Activated naive CD4-positive, alpha-beta T cell treated with anti-CD3 and anti-CD28 coated beads, Interleukin-2, amount 50 U/mL, for 24 hours (primary cell): ENCODE measurements around the gene GAD2.
A peak's percentile ranks its signal among the peaks of the same experiment; 100 is the strongest.

ENCODE experiments used
- H3K27ac Mint-ChIP-seq: one replicate; pipeline ENCODE4 v1.8.0; 2021; ENCODE audit warnings: mild to moderate bottlenecking, mixed read lengths
- H3K27me3 Mint-ChIP-seq: one replicate; pipeline ENCODE4 v1.8.0; 2021; ENCODE audit warnings: mixed read lengths
- H3K36me3 Mint-ChIP-seq: one replicate; pipeline ENCODE4 v1.8.0; 2021; ENCODE audit warnings: mixed read lengths
- H3K4me1 Mint-ChIP-seq: one replicate; pipeline ENCODE4 v1.8.0; 2021; ENCODE audit warnings: mixed read lengths
- H3K4me3 Mint-ChIP-seq: one replicate; pipeline ENCODE4 v1.8.0; 2021; ENCODE audit warnings: mild to moderate bottlenecking, mixed read lengths
- H3K9me3 Mint-ChIP-seq: one replicate; pipeline ENCODE4 v1.8.0; 2021; ENCODE audit warnings: mixed read lengths

Gene GAD2

DNA sequence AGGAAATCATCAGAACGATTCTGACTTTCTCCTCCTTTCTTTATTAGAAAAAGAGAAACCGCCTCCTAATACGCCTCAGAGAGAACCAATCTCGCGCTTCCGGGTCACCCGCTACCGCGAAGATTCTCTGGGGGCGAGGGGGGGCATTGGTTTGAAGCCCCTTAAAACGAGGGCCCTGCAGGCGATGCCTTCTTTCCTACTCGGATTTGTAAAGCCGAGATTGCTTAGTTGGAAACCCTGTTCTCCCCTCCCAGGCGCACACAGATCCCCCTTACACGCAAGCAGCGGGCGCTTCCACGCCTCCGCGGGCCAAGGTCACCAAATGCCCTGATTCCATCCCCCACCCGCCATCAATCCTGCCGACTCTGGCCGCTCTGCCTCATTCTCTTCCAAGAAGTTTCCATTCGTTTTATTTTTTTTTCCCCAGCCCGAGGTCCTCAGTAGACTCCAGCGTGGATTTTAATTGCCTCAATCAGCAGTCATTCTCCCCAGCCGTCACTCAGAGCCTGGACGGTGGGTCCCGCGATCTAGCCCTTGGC lies 1.1 kb upstream of the GAD2 start:
- Mint-ChIP-seq H3K36me3 (no peaks in the 10 kb centered on the region), H3K4me1 (peaks cover 28% of the 10 kb centered on the region), H3K4me3 (peak overlapping the region; percentile 76), H3K27ac (no peak overlapping the region), H3K27me3 (peaks cover 55% of the 10 kb centered on the region), H3K9me3 (no peaks in the 10 kb centered on the region)

DNA sequence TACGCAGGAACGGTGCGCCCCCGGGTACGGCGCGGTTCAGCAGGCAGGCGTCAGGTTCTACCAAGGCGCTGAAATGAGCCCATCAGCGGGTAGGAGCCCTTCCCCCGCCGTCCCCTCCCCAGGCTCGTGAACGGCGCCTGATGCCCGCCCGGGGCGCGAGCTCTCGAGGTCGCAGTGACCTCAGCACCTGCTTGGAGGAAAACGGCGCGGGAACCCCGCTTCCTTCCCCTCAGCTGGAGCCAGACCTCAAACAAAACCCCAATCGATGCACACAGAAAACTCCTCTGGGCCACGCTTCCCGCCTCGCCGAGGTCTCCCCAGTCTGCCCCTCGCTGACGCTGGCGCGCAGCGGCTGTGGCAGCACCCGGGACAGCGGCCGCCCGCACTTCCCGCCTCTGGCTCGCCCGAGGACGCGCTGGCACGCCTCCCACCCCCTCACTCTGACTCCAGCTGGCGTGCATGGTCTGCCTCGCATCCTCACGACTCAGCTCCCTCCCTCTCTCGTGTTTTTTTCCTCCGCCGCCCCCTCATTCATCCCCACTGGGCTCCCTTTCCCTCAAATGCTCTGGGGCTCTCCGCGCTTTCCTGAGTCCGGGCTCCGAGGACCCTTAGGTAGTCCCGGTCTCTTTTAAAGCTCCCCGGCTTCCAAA lies 514 bp upstream of the GAD2 start:
- Mint-ChIP-seq H3K4me3 (peak overlapping the region; percentile 76), H3K36me3 (no peaks in the 10 kb centered on the region), H3K27ac (no peak overlapping the region), H3K4me1 (peaks cover 28% of the 10 kb centered on the region), H3K9me3 (no peaks in the 10 kb centered on the region), H3K27me3 (peaks cover 60% of the 10 kb centered on the region)

DNA sequence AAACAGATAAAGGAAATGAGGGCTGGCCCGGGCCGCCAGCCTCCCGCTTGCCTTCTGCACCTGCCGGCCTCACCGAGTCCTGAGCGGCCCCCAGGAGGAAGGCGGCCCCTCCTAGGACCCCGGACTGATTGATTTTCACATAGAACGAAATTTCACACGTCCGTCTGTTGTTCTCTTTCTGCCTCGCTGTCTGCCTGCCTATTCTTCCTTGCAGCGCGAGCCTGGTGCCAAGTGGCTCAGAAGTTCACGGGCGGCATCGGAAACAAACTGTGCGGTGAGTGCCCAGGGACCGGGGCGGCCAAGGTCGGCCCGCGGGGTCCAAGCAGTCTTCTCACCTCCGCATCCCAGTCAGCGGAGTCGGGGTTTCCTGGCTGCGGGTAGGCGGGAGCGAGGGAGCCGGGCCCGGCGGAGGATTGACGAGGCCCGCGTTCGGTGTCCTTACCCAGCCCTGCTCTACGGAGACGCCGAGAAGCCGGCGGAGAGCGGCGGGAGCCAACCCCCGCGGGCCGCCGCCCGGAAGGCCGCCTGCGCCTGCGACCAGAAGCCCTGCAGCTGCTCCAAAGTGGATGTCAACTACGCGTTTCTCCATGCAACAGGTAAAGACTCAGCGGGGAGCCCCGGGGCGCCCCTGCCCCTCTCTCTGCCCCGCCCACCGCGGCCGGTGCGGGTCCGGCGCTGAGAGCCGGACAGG lies 967 bp downstream of the GAD2 start:
- peaks cover 67% of the 10 kb centered on the region for H3K27me3 Mint-ChIP-seq
- H3K36me3 Mint-ChIP-seq = no peaks in the 10 kb centered on the region
- peak overlapping the region; percentile 45 for H3K4me3 Mint-ChIP-seq
- H3K9me3 Mint-ChIP-seq = no peaks in the 10 kb centered on the region
- H3K4me1 Mint-ChIP-seq = peaks cover 28% of the 10 kb centered on the region
- H3K27ac Mint-ChIP-seq = no peak overlapping the region

DNA sequence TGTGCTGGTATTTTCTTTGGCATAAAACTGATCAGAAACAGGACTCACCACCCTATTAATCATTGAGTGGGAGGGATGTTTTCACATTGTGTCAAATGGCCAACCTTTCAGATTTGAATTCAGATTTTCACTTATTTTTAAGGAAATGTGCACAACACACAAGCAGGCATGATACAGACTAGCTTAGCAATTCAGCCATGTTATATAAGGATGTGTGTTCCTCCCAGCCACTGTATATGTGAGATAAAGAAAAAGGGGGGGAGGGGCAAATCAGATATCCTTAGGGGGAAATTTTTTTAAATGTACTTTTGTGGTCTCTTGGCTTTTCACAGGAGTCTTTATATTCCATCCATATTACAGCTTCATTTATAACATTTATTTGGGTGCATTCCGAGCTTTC lies 3.1 kb downstream of the GAD2 start:
- no peaks in the 10 kb centered on the region for H3K36me3 Mint-ChIP-seq
- H3K4me3 Mint-ChIP-seq = no peak overlapping the region
- peaks cover 68% of the 10 kb centered on the region for H3K27me3 Mint-ChIP-seq
- H3K27ac Mint-ChIP-seq = no peak overlapping the region
- H3K9me3 Mint-ChIP-seq = no peaks in the 10 kb centered on the region
- peaks cover 24% of the 10 kb centered on the region for H3K4me1 Mint-ChIP-seq

DNA sequence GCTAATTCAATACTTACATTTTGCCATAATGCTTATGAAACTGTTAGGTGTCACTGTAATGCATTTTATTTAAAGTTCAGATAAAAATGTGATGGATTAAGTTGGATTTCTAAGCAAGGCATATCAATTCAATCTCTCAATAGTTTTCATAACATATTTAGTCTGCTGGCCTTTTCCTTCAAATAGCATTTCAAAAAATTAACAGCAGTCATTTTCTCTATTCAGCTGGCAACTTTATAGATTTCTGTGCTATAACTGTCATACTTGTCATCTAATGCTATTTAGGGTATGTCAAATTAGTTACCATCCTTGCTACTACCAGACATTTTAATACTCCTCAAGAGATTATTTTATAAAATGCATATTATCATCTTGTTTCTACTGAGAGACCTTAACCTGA lies 4.3 kb downstream of the GAD2 start:
- Mint-ChIP-seq H3K4me1 (peaks cover 14% of the 10 kb centered on the region), H3K27me3 (peaks cover 65% of the 10 kb centered on the region), H3K36me3 (no peaks in the 10 kb centered on the region), H3K4me3 (no peak overlapping the region), H3K27ac (no peak overlapping the region), H3K9me3 (no peaks in the 10 kb centered on the region)

DNA sequence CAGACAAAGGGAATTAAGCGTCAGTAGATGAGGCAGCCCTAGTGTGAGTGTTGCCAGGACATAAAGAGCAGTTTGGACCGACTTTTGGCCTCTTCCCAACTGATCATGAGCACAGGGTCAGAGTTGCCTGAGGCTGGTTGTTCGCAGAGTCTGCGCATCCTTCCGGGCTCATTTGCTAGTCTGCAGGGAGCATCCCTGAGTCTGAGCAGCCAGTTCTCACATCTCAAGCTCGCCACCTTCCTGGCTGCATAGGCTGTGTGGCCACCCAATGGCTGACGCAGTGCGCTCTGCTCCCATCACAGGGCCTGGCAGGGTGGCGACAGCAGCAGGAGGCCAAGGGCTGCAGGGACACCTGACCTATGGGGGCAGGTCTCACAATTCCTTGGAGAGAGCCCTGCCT lies 5.0 kb downstream of the GAD2 start:
- Mint-ChIP-seq H3K9me3 (no peaks in the 10 kb centered on the region), H3K4me3 (no peak overlapping the region), H3K27me3 (peaks cover 65% of the 10 kb centered on the region), H3K27ac (no peak overlapping the region), H3K36me3 (no peaks in the 10 kb centered on the region), H3K4me1 (peaks cover 10% of the 10 kb centered on the region)

DNA sequence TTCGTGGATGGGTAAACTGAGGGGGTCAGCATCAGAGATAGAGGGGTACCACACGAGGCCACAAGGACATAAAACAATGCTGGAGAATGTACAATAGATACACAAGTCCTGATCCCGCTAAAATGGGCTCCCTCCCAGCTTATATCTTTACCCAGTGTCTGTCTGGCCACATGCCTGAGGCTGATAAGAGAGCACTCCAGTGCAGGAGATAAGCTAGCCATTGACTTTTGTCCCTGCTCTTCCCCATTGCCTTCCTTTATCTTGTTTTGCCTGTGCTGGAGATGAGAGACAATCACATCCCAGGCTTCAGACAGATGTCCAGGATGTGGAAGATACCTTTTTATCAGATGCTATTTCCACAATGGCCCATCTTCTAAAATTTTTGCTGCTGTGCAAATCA lies 6.0 kb downstream of the GAD2 start:
- H3K27ac Mint-ChIP-seq = no peak overlapping the region
- H3K4me3 Mint-ChIP-seq = no peak overlapping the region

DNA sequence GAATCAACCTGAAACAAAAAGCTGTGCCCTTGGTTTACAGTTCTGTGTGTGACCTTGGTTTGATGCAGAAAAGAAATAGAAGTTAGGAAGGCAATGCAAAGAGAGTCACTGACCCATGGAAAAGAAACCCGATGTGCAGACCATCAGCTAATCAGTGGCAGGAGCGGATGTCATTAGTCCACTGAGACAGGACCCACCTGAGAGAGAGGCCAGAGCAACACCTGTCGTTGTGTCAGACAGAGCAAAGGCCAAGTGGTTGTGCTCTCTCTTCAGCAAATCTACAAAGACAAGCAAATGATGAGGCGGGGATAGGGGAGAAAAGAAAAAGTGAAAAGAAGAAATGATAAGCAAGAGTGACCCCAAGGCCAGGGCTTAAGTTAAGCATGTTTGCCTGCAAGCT lies 8.7 kb downstream of the GAD2 start:
- H3K4me1 Mint-ChIP-seq = no peaks in the 10 kb centered on the region
- H3K9me3 Mint-ChIP-seq = no peaks in the 10 kb centered on the region
- H3K27ac Mint-ChIP-seq = no peak overlapping the region
- H3K36me3 Mint-ChIP-seq = no peaks in the 10 kb centered on the region
- peaks cover 50% of the 10 kb centered on the region for H3K27me3 Mint-ChIP-seq
- no peak overlapping the region for H3K4me3 Mint-ChIP-seq

More for the DNA sequence above, 6.0 kb downstream of the GAD2 start:
- no peaks in the 10 kb centered on the region for H3K9me3 Mint-ChIP-seq
- H3K27me3 Mint-ChIP-seq = peaks cover 59% of the 10 kb centered on the region
- H3K36me3 Mint-ChIP-seq = no peaks in the 10 kb centered on the region
- H3K4me1 Mint-ChIP-seq = peaks cover 5% of the 10 kb centered on the region

DNA sequence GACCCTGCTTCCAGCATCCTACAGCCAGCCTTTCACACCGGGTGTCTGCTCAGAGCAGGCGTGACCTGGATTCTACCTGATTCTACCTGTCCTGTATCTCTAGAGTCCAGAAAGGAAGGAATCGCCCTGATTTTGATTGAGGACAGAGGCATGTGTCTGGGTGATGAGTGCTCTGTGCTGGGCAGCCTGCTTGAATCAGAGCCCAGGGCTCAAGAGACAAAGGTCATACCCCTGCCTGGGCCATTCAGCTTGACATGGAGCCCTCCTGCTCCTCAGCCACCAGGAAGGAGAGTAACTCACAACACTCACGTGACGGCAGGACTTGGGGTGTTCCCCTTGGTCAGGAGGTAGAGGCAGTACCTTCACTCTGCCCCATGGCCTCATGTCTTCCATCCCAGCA lies 11.2 kb downstream of the GAD2 start:
- Mint-ChIP-seq H3K9me3 (no peaks in the 10 kb centered on the region), H3K4me3 (no peak overlapping the region), H3K27me3 (peaks cover 31% of the 10 kb centered on the region), H3K27ac (no peak overlapping the region), H3K36me3 (no peaks in the 10 kb centered on the region), H3K4me1 (no peaks in the 10 kb centered on the region)

DNA sequence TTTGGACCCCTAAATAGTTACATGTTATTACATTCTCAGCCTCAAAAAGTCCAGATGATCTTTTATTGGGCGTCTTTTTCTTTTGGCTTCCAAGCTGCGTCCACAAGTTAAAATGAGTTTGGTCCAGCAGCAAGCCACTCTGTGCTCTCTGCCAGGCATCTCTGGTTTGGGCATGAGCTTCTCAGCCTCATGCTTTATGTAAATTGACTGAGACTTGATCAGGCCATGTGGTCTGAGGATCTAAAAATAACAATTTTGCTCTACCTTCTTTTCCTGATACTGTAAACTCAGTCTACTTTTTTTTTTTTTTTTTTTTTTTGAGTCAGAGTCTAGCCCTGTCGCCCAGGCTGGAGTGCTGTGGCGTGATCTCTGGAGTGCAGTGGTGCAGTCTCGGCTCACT lies 15.6 kb downstream of the GAD2 start:
- no peak overlapping the region for H3K27ac Mint-ChIP-seq
- H3K4me1 Mint-ChIP-seq = no peaks in the 10 kb centered on the region
- H3K27me3 Mint-ChIP-seq = peaks cover 11% of the 10 kb centered on the region
- H3K4me3 Mint-ChIP-seq = no peak overlapping the region
- no peaks in the 10 kb centered on the region for H3K9me3 Mint-ChIP-seq
- no peaks in the 10 kb centered on the region for H3K36me3 Mint-ChIP-seq

DNA sequence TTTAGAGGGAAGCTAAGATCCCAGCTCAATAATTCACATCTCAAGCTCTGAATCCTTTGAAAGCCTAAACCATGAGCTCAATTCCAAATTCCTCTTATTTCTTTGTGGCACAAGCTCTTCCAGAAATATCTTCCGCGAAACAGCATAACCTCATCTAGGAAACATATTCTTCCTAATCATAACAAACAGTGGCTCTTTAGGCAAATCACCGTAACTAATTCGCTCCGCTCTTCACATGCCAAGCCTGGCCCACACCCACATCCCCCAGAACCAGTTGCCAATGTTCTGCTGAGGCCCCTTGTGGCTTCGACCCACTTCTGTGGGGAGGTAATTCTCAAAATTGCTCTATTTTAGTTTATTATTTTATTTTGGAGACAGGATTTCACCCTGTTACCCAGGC lies 19.2 kb downstream of the GAD2 start:
- peaks cover 5% of the 10 kb centered on the region for H3K27me3 Mint-ChIP-seq
- no peak overlapping the region for H3K27ac Mint-ChIP-seq
- H3K36me3 Mint-ChIP-seq = no peaks in the 10 kb centered on the region
- no peaks in the 10 kb centered on the region for H3K4me1 Mint-ChIP-seq
- H3K4me3 Mint-ChIP-seq = no peak overlapping the region
- no peaks in the 10 kb centered on the region for H3K9me3 Mint-ChIP-seq

DNA sequence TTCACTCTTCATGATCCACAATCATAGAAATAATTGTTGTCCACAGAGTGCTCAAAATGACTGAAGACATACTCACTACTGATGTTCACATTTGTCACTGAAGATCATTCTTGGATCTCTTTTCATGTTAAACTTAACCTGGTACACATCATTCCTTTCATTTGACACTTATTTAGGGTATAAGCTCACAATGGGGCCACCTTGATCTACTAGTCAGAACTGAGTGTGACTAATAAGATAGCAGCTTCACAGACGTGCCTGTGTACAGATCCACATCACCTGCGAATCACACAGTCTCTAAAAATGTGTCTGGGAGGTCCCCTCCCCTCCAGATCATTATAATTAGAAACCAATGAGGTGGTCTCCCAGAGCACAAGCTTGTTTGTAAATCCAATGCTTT lies 21.8 kb downstream of the GAD2 start:
- Mint-ChIP-seq H3K9me3 (no peaks in the 10 kb centered on the region), H3K4me3 (no peak overlapping the region), H3K36me3 (no peaks in the 10 kb centered on the region), H3K4me1 (no peaks in the 10 kb centered on the region), H3K27me3 (peaks cover 7% of the 10 kb centered on the region), H3K27ac (no peak overlapping the region)

DNA sequence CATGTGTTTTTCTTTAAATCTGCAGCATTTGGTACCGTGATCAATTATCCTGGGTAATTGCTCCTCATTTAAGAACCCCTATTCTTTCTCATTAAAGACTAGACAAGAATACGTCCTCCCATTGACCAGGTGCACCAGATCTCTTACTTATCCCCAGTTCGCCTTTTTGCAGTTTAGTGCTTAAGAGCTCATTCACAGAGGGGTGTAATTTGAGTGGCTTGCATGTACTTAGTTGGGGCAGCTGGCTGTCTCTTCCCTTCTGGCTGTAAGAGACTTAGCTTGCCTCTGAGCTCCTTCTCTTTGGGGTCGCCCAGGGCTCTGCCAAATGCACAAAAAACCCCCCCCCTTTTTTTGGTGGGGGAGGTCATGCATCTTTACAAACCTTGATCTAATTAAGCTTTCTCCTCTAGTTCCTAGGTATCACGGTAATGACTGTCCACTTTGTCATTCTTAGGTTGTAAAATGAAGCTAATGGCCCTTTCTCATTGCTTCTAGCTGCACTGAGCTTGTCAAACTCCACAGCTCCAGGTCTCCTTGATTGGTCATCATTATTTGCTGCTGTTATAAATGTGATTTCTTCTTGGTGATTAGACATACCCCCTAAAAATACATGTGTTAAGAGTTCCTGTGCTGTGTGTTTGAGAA lies 26.3 kb downstream of the GAD2 start:
- Mint-ChIP-seq H3K36me3 (no peaks in the 10 kb centered on the region), H3K4me1 (no peaks in the 10 kb centered on the region), H3K9me3 (no peaks in the 10 kb centered on the region), H3K27me3 (peaks cover 6% of the 10 kb centered on the region), H3K27ac (no peak overlapping the region), H3K4me3 (no peak overlapping the region)

DNA sequence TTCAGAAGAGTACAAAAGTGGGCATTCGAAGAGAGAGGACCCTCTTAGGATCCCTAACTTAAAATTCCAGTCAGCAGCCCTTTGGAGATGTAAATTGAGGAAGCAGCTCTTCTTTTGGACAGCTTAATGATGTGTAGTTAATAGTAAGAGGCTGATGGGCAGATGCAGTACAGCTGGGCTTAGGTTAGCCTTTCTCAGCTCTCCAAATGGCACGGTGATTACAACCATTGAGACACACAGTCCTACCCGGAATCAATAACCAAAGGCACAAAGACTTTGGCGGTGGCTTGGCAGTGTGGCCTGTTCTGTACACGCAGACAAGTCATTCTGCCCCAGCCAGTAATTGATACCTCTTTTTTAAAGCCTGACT lies 26.8 kb downstream of the GAD2 start:
- H3K27me3 Mint-ChIP-seq = peaks cover 6% of the 10 kb centered on the region
- no peak overlapping the region for H3K27ac Mint-ChIP-seq
- H3K4me3 Mint-ChIP-seq = no peak overlapping the region
- H3K36me3 Mint-ChIP-seq = no peaks in the 10 kb centered on the region
- H3K4me1 Mint-ChIP-seq = no peaks in the 10 kb centered on the region
- H3K9me3 Mint-ChIP-seq = no peaks in the 10 kb centered on the region

DNA sequence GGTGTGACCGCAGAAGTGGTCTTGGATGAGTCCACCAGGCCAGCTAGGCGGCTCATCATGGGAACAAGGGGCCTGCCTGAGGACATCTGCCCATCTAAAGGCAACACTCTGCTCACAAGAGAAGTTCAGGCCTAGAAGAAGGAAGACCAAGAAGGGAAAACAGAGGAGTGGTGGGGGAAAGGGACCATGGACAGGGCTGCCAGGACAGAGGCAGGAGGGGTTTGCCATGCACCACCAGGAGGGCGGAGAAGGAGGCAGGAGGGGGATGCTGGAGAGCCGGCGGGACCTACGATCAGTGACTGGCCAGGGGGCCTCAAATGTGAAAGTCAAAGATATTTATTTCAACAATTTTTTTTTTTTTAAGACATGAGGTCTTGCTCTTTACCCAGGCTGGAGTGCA lies 33.1 kb downstream of the GAD2 start:
- Mint-ChIP-seq H3K9me3 (no peaks in the 10 kb centered on the region), H3K36me3 (no peaks in the 10 kb centered on the region), H3K27me3 (peaks cover 8% of the 10 kb centered on the region), H3K4me3 (no peak overlapping the region), H3K27ac (no peak overlapping the region), H3K4me1 (no peaks in the 10 kb centered on the region)

DNA sequence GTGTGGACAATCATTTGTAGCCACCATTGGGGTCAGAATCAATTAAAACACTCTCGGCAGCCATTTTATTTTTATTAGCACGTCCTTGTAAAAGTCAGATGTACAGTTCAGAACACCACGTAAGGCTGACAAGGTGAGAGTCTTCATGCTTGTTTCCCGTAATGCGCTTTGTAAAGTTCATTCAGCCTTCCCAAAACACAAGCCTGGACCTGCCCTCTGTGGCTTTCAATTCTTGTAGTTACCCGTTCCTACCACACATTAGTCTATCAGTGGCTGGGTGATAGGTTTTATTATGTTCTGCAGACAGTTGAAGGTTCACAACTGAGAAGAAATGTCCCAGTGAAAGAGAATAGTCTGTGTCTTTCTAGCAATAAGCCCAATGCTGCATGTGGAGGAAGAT lies 35.4 kb downstream of the GAD2 start:
- Mint-ChIP-seq H3K36me3 (no peaks in the 10 kb centered on the region), H3K9me3 (no peaks in the 10 kb centered on the region), H3K4me3 (no peak overlapping the region), H3K27ac (no peak overlapping the region), H3K4me1 (no peaks in the 10 kb centered on the region), H3K27me3 (peaks cover 10% of the 10 kb centered on the region)
